HCT116 (cell line): ENCODE measurements around the gene WASF1.

ENCODE experiments used
- EZH2 ChIP-seq: fragments of 200-600 bp; sonication (generic); IDR thresholded peaks from 2 replicates; pipeline ENCODE4 v1.6.1; 2017; ENCODE audit warnings: antibody characterized with exemption, mixed run types
- JUND ChIP-seq: IDR thresholded peaks from 2 replicates; pipeline ENCODE4 v1.6.1; 2012
- POLR2A ChIP-seq: IDR thresholded peaks from 2 replicates; pipeline ENCODE4 v1.7.0; 2011; ENCODE audit warnings: borderline replicate concordance; ENCODE audit not compliant: insufficient read depth, insufficient read length; ENCODE audit errors: extremely low read depth
- TCF7L2 ChIP-seq: IDR thresholded peaks from 2 replicates; pipeline ENCODE4 v1.7.0; 2011; ENCODE audit warnings: borderline replicate concordance, inconsistent platforms; ENCODE audit not compliant: insufficient read depth, insufficient read length; ENCODE audit errors: extremely low read depth
- YY1 ChIP-seq: IDR thresholded peaks from 2 replicates; pipeline ENCODE4 v1.6.1; 2011; ENCODE audit warnings: low read length, low read depth, moderate library complexity, mild to moderate bottlenecking; ENCODE audit not compliant: insufficient replicate concordance; ENCODE audit errors: extremely low read depth
- ZNF274 ChIP-seq: fragments of 200-500 bp; sonication (Bioruptor generic); IDR thresholded peaks from 2 replicates; pipeline ENCODE4 v1.6.1; 2014; ENCODE audit warnings: mild to moderate bottlenecking, low read depth, low read length, inconsistent platforms
- TF ChIP-seq, protein P1 (sequence below), 3 experiments: fragments of 200-600 bp in 1 of 3; sonication (generic) in 1 of 3; IDR thresholded peaks in 2 of 3; conservative IDR thresholded peaks in 1 of 3; 2 replicates each; pipeline ENCODE4 v1.5.1; 2012 to 2017; ENCODE audit warnings: low read depth in 2 of 3, low read length in 2 of 3, antibody characterized with exemption in 1 of 3, borderline replicate concordance in 1 of 3, control low read depth in 1 of 3, mild to moderate bottlenecking in 1 of 3, mixed read lengths in 1 of 3, mixed run types in 1 of 3, moderate library complexity in 1 of 3; ENCODE audit not compliant: insufficient read depth in 1 of 3

DNA sequence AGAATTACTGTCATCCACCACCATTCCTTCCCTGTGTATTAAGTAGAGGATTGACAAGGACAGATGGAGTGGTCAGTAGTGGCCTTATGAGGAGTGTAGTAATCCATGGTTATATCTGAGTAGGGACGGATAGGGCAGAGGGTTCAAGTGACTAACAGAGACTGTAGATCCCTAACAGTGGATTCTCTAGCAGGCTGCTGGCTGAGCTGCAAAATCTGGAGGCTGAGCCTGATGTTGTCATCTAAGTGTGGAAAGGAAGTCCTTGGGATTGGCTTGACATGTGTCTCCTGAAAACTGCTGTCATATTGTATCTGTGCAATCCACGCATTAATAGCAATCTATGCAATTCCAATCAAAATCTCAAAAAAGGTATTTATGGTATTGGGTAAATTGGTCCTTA is 94.2 kb downstream of the WASF1 start:
- TF ChIP-seq, protein P1, sequence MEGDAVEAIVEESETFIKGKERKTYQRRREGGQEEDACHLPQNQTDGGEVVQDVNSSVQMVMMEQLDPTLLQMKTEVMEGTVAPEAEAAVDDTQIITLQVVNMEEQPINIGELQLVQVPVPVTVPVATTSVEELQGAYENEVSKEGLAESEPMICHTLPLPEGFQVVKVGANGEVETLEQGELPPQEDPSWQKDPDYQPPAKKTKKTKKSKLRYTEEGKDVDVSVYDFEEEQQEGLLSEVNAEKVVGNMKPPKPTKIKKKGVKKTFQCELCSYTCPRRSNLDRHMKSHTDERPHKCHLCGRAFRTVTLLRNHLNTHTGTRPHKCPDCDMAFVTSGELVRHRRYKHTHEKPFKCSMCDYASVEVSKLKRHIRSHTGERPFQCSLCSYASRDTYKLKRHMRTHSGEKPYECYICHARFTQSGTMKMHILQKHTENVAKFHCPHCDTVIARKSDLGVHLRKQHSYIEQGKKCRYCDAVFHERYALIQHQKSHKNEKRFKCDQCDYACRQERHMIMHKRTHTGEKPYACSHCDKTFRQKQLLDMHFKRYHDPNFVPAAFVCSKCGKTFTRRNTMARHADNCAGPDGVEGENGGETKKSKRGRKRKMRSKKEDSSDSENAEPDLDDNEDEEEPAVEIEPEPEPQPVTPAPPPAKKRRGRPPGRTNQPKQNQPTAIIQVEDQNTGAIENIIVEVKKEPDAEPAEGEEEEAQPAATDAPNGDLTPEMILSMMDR (IDR thresholded peaks at IDR 0.05 in 2 of 3, conservative IDR thresholded peaks at IDR 0.05 in 1 of 3; ENCODE audit: borderline replicate concordance in 1 of 3, insufficient read depth in 1 of 3, low read depth in 2 of 3, low read length in 2 of 3), result no peak
- TF ChIP-seq YY1 (no peak), ZNF274 (no peak), JUND (no peak), POLR2A (no peak), EZH2 (no peak), TCF7L2 (no peak)
